22Rv1 (cell line): ENCODE results near the gene CMTM5.
A peak's percentile ranks its signal among the peaks of the same experiment; 100 is the strongest.

Experiments
- H3K27ac ChIP-seq: fragments of 450-650 bp; 2 replicates; pipeline ENCODE4 v1.5.1; 2017
- CTCF ChIP-seq: fragments of 450-650 bp; IDR thresholded peaks from 2 replicates; pipeline ENCODE4 v1.5.1; 2017; ENCODE audit warnings: mild to moderate bottlenecking
- ZFX ChIP-seq: fragments of 450-650 bp; IDR thresholded peaks from 2 replicates; pipeline ENCODE4 v1.6.1; 2017; ENCODE audit warnings: antibody characterized with exemption, borderline replicate concordance

CMTM5 gene

GRCh38 chr14:23359167-23359626 is 17.6 kb upstream of the CMTM5 start:
- TF ChIP-seq ZFX (no peak), CTCF (no peak)
- H3K27ac ChIP-seq = no peak overlapping the region

- TF ChIP-seq ZFX (no peak), CTCF (no peak)
These were observed 17.0 kb upstream of the CMTM5 start for GRCh38 chr14:23359722-23360447.

GRCh38 chr14:23360496-23360895 is 16.4 kb upstream of the CMTM5 start:
- 0 out of 2 replicates have a peak, but pooled peaks have one; percentile 10 for TF ChIP-seq CTCF
- TF ChIP-seq ZFX = no peak

More at GRCh38 chr14:23359722-23360447, 17.0 kb upstream of the CMTM5 start:
- no peak overlapping the region for H3K27ac ChIP-seq

GRCh38 chr14:23361320-23361719 is 15.5 kb upstream of the CMTM5 start:
- TF ChIP-seq CTCF (no peak), ZFX (no peak)
- no peak overlapping the region for H3K27ac ChIP-seq

More at GRCh38 chr14:23360496-23360895, 16.4 kb upstream of the CMTM5 start:
- no peak overlapping the region for H3K27ac ChIP-seq

GRCh38 chr14:23361763-23362162 is 15.1 kb upstream of the CMTM5 start:
- TF ChIP-seq CTCF (no peak), ZFX (no peak)
- no peak overlapping the region for H3K27ac ChIP-seq

GRCh38 chr14:23362200-23362599 is 14.6 kb upstream of the CMTM5 start:
- TF ChIP-seq CTCF = no peak
- TF ChIP-seq ZFX = no peak
- H3K27ac ChIP-seq = no peak overlapping the region

- no peak overlapping the region for H3K27ac ChIP-seq
- TF ChIP-seq ZFX = no peak
- no peak for TF ChIP-seq CTCF
These were observed 12.4 kb upstream of the CMTM5 start for GRCh38 chr14:23364164-23365035.
